CD4-positive, alpha-beta T cell (primary cell): Measurements from ENCODE around the gene PKN2. TPM values are rescaled to one million over a fixed set of nuclear protein-coding genes. Genes with fewer than 3 reads are reported as not detected.

Experiments
- ATAC-seq: fragments of 200-7000 bp; cut with Tn5 transposase; one replicate; pipeline ENCODE4 v1.10.0; 2022; ENCODE audit warnings: mild to moderate bottlenecking; ENCODE audit not compliant: poor library complexity
- CTCF ChIA-PET: fragments of 350-600 bp; sonication (Branson Sonifier 250); formaldehyde crosslinking; loops from one replicate; lab custom pipeline; 2021; ENCODE audit warnings: antibody characterized with exemption, inconsistent platforms; lab: Charles Lee
- POLR2A ChIA-PET: fragments of 350-600 bp; sonication (Branson Sonifier 250); formaldehyde crosslinking; loops from one replicate; lab custom pipeline; 2021; ENCODE audit warnings: antibody characterized with exemption, inconsistent platforms; lab: Charles Lee
- DNase-seq, 14 experiments: peaks; one replicate each; pipeline ENCODE4 v3.0.0-alpha.2; 2013 to 2020; ENCODE audit warnings: mixed read lengths in 2 of 14
- H3K27ac ChIP-seq, 2 donors: one replicate each; pipeline versions ENCODE4 v1.5.1 to v1.7.0; 2013; ENCODE audit warnings: low read length in 2 of 2, low read depth in 1 of 2, mild to moderate bottlenecking in 1 of 2
- H3K27me3 ChIP-seq, 2 experiments: 1 replicate in 1 of 2; 2 replicates in 1 of 2; pipeline versions ENCODE4 v1.6.1 to v1.7.0; 2013; ENCODE audit warnings: low read length in 2 of 2, control low read depth in 1 of 2, mild to moderate bottlenecking in 1 of 2, moderate library complexity in 1 of 2; ENCODE audit not compliant: insufficient read depth in 2 of 2, control insufficient read depth in 1 of 2
- H3K36me3 ChIP-seq: one replicate; pipeline ENCODE4 v1.6.1; 2013; ENCODE audit warnings: low read length, control low read depth; ENCODE audit not compliant: insufficient read depth
- H3K4me1 ChIP-seq: one replicate; pipeline ENCODE4 v1.6.1; 2013; ENCODE audit warnings: low read length, control low read depth; ENCODE audit not compliant: insufficient read depth
- H3K4me3 ChIP-seq: one replicate; pipeline ENCODE4 v1.5.1; 2013; ENCODE audit warnings: mild to moderate bottlenecking, low read length, moderate library complexity
- H3K9me3 ChIP-seq, 2 experiments: 1 replicate in 1 of 2; 2 replicates in 1 of 2; pipeline versions ENCODE4 v1.6.1 to v1.7.0; 2013; ENCODE audit warnings: low read length in 2 of 2, mild to moderate bottlenecking in 2 of 2, control low read depth in 1 of 2, moderate library complexity in 1 of 2; ENCODE audit not compliant: control insufficient read depth in 1 of 2, insufficient read depth in 1 of 2
- H3K27ac Mint-ChIP-seq: one replicate; pipeline ENCODE4 v1.8.0; 2020; ENCODE audit warnings: mixed read lengths
- H3K27me3 Mint-ChIP-seq: one replicate; pipeline ENCODE4 v1.8.0; 2021; ENCODE audit warnings: mixed read lengths
- H3K36me3 Mint-ChIP-seq: one replicate; pipeline ENCODE4 v1.8.0; 2021; ENCODE audit warnings: low read depth, mixed read lengths
- H3K4me1 Mint-ChIP-seq: one replicate; pipeline ENCODE4 v1.8.0; 2021; ENCODE audit warnings: low read depth, mixed read lengths
- H3K4me3 Mint-ChIP-seq: one replicate; pipeline ENCODE4 v1.8.0; 2020; ENCODE audit warnings: mild to moderate bottlenecking, mixed read lengths
- H3K9me3 Mint-ChIP-seq: one replicate; pipeline ENCODE4 v1.8.0; 2020; ENCODE audit warnings: mixed read lengths
- CTCF ChIP-seq: fragments of 200-600 bp; IDR thresholded peaks from one replicate; pipeline ENCODE4 v1.8.0; 2022; ENCODE audit warnings: antibody characterized with exemption, mild to moderate bottlenecking
- intact Hi-C, 2 experiments: fragments of 100-400 bp; cut with DNase I in 1 of 2; cut with micrococcal nuclease in 1 of 2; formaldehyde crosslinking; loops; one replicate each; pipeline versions ENCODE4 v1.15.1 to v1.9.0; 2023 to 2025; cut with DNase I, micrococcal nuclease
- total RNA-seq, 174 experiments: library from RNA in 2 of 174; stranded (reverse) in 2 of 174; gene quantifications; one replicate each; pipeline ENCODE4 v1.2.3 and lab custom pipeline; 2021 to 2026

Gene PKN2
- total RNA-seq, 2 experiments from 2014 or later, result 38.8 to 41.4 TPM

GRCh38 chr1:88661951-88662699 is 21.9 kb upstream of the PKN2 start:
- no peak overlapping the region for H3K27ac ChIP-seq
- POLR2A ChIA-PET, result interaction anchor here (2.5 kb wide), 1 partner anchor 22 kb away, joined by 24 read pairs; the partner anchor contains the start of gene PKN2
- H3K4me1 Mint-ChIP-seq, result peaks cover 36% of the 10 kb centered on the region
- no peak for TF ChIP-seq CTCF
- H3K27me3 Mint-ChIP-seq, result peaks cover 4% of the 10 kb centered on the region
- H3K4me1 ChIP-seq, result peaks cover 7% of the 10 kb centered on the region
- H3K9me3 ChIP-seq, result peaks cover 0 to 5% of the 10 kb centered on the region in 2 experiments
- DNase-seq, result no peak
- ATAC-seq, result no peak
- peak overlapping the region; percentile 48 for H3K27ac Mint-ChIP-seq
- no peaks in the 10 kb centered on the region for H3K36me3 ChIP-seq
- no peaks in the 10 kb centered on the region for H3K9me3 Mint-ChIP-seq
- no peaks in the 10 kb centered on the region for H3K27me3 ChIP-seq
- CTCF ChIA-PET, result no interaction called here
- no peaks in the 10 kb centered on the region for H3K36me3 Mint-ChIP-seq
- no peak overlapping the region for H3K4me3 ChIP-seq
- no peak overlapping the region for H3K4me3 Mint-ChIP-seq
- intact Hi-C loops, result no loop called here

GRCh38 chr1:88662723-88663122 is 21.4 kb upstream of the PKN2 start:
- no peak overlapping the region for H3K4me3 ChIP-seq
- ChIA-PET POLR2A (no interaction called here), CTCF (no interaction called here)
- peaks cover 0 to 5% of the 10 kb centered on the region in 2 experiments for H3K9me3 ChIP-seq
- Mint-ChIP-seq H3K9me3 (no peaks in the 10 kb centered on the region), H3K4me1 (peaks cover 36% of the 10 kb centered on the region), H3K27me3 (peaks cover 4% of the 10 kb centered on the region), H3K36me3 (no peaks in the 10 kb centered on the region), H3K4me3 (no peak overlapping the region), H3K27ac (no peak overlapping the region)
- TF ChIP-seq CTCF, result no peak
- peaks cover 7% of the 10 kb centered on the region for H3K4me1 ChIP-seq
- ATAC-seq, result no peak
- H3K36me3 ChIP-seq, result no peaks in the 10 kb centered on the region
- H3K27me3 ChIP-seq, result no peaks in the 10 kb centered on the region
- H3K27ac ChIP-seq, result no peak overlapping the region
- DNase-seq, result no peak
- intact Hi-C loops, result no loop called here

- no peaks in the 10 kb centered on the region for H3K36me3 Mint-ChIP-seq
- no peaks in the 10 kb centered on the region for H3K4me1 ChIP-seq
- H3K36me3 ChIP-seq, result no peaks in the 10 kb centered on the region
- no peaks in the 10 kb centered on the region for H3K9me3 Mint-ChIP-seq
- no peak overlapping the region for H3K27ac Mint-ChIP-seq
- TF ChIP-seq CTCF, result no peak
- H3K4me1 Mint-ChIP-seq, result no peaks in the 10 kb centered on the region
- ATAC-seq, result no peak
- no peaks in the 10 kb centered on the region for H3K27me3 ChIP-seq
- peaks cover 0 to 5% of the 10 kb centered on the region in 2 experiments for H3K9me3 ChIP-seq
- POLR2A ChIA-PET, result interaction anchor here (0.6 to 1.0 kb wide), 2 partner anchors 16 to 331 kb away, joined by 3 to 4 read pairs; partner anchors contain the start of gene PKN2
- peaks cover 4% of the 10 kb centered on the region for H3K27me3 Mint-ChIP-seq
- CTCF ChIA-PET, result no interaction called here
- H3K4me3 Mint-ChIP-seq, result no peak overlapping the region
- no peak overlapping the region for H3K27ac ChIP-seq
- no peak for DNase-seq
- no peak overlapping the region for H3K4me3 ChIP-seq
- intact Hi-C loops, result no loop called here
Observed at GRCh38 chr1:88668405-88668804, 15.7 kb upstream of the PKN2 start.
